ENCODE data around the gene SWAP70.

DNA sequence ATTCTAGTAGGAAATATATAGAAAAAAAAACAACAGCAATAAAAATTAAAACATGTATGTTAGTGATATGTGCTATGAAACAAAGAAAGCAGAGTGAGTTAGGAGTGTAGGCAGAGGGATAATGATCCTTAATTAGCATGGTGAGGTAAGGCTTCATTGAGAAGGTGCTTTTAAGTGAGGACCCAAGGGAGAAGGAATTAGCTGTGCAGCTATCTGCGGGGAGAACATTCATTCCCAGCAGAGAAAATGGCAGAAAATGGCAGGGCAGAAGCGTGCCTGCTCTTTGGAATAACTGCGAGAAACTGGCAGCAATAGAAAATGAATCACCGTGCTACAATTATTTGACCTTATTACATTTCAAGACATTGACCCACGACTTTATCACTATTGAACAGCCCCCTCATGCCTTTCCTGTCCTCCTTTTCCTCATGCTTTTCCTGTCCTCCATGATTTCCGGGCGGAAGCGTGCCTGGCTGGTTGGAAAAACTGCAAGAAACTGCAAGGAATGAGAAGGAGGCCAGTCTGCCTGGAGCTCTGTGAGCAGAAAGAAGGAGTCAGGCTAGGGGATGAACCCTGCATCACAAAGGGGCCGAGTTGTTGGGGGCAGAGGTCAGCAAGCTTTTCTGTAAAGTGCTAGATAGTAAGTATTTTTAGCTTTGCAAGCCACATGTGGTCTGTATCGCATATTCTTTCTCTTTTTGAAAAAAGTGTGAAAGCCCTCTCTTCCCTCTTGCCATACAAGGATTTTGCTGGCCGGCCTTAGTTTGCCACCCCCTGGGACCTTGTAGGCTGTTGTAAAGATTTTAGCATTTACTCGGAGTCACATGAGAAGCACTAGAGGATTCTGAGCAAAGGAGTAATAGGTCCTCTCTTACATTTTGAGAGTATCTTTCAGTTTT lies 37.1 kb upstream of the SWAP70 start:
- TF ChIP-seq CTCF (IDR thresholded peaks at IDR 0.05), result no peak
- no peak for TF ChIP-seq POLR2A (IDR thresholded peaks at IDR 0.05)
